ENCODE results near the gene LDLRAD3. TPM values are rescaled to one million over a fixed set of nuclear protein-coding genes. Genes with fewer than 3 reads are reported as not detected.

LDLRAD3 gene
- total RNA-seq, 4 donors from 2014 or later = 0.37 to 43.2 (median 3.7) TPM

- Histone ChIP-seq H3K27me3 (no peaks in the 10 kb centered on the region), H3K27ac (no peak overlapping the region), H3K4me1 (no peaks in the 10 kb centered on the region), H3K4me3 (no peak overlapping the region), H3K36me3 (no peaks in the 10 kb centered on the region), H3K9me3 (no peaks in the 10 kb centered on the region)
- 46 to 50% methylated on average over 1 of the region's 1 CpG for WGBS, 2 donors (ENCODE audit: low coverage in 1 of 2)
- in situ Hi-C loops (cut with MboI; ENCODE audit: low pct_ligation_motif_present in 1 of 4, low pct_unique_long_range_greater_than_20kb in 1 of 4, low sequenced_read_pairs in 3 of 4) = loop anchor here in 1 of 4 donors (25.0 kb wide), 1 partner anchor 231 kb away; no protein-coding TSS in a partner anchor
- TF ChIP-seq CTCF (IDR thresholded peaks at IDR 0.05) = no peak
- TF ChIP-seq POLR2AphosphoS5 (IDR thresholded peaks at IDR 0.05) = no peak
- intact Hi-C loops (cut with DNase I; ENCODE audit: low total_unique reads) = no loop called here
- no peak for DNase-seq
Observed at GRCh38 chr11:36030731-36031281, 86.9 kb downstream of the LDLRAD3 start.

GRCh38 chr11:36033082-36033751 lies 89.4 kb downstream of the LDLRAD3 start:
- WGBS, 2 donors (ENCODE audit: low coverage in 1 of 2) = 77 to 94% methylated on average over 3 to 9 of the region's 9 CpGs
- in situ Hi-C loops (cut with MboI; ENCODE audit: low pct_ligation_motif_present in 1 of 4, low pct_unique_long_range_greater_than_20kb in 1 of 4, low sequenced_read_pairs in 3 of 4) (loop anchor here in 1 of 4 donors (25.0 kb wide), 1 partner anchor 229 kb away; no protein-coding TSS in a partner anchor), intact Hi-C loops (cut with DNase I; ENCODE audit: low total_unique reads) (no loop called here)
- Histone ChIP-seq H3K9me3 (no peaks in the 10 kb centered on the region), H3K27ac (no peak overlapping the region), H3K4me3 (no peak overlapping the region), H3K27me3 (no peaks in the 10 kb centered on the region), H3K4me1 (no peaks in the 10 kb centered on the region), H3K36me3 (no peaks in the 10 kb centered on the region)
- DNase-seq = no peak
- no peak for TF ChIP-seq POLR2A (IDR thresholded peaks at IDR 0.05)
- TF ChIP-seq EP300 (IDR thresholded peaks at IDR 0.05; ENCODE audit: low read depth) = no peak
- TF ChIP-seq CTCF (IDR thresholded peaks at IDR 0.05) = no peak
- no peak for TF ChIP-seq POLR2AphosphoS5 (IDR thresholded peaks at IDR 0.05)

GRCh38 chr11:36033936-36034335 lies 90.1 kb downstream of the LDLRAD3 start:
- DNase-seq = no peak
- Histone ChIP-seq H3K27me3 (no peaks in the 10 kb centered on the region), H3K27ac (no peak overlapping the region), H3K36me3 (no peaks in the 10 kb centered on the region), H3K4me1 (no peaks in the 10 kb centered on the region), H3K9me3 (no peaks in the 10 kb centered on the region), H3K4me3 (no peak overlapping the region)
- TF ChIP-seq EP300 (IDR thresholded peaks at IDR 0.05; ENCODE audit: low read depth) = no peak
- no peak for TF ChIP-seq POLR2A (IDR thresholded peaks at IDR 0.05)
- no peak for TF ChIP-seq POLR2AphosphoS5 (IDR thresholded peaks at IDR 0.05)
- no peak for TF ChIP-seq CTCF (IDR thresholded peaks at IDR 0.05)
- intact Hi-C loops (cut with DNase I; ENCODE audit: low total_unique reads) = no loop called here
- 73 to 90% methylated on average over 2 of the region's 2 CpGs for WGBS, 2 donors (ENCODE audit: low coverage in 1 of 2)
- in situ Hi-C loops (cut with MboI; ENCODE audit: low pct_ligation_motif_present in 1 of 4, low pct_unique_long_range_greater_than_20kb in 1 of 4, low sequenced_read_pairs in 3 of 4) = loop anchor here in 1 of 4 donors (25.0 kb wide), 1 partner anchor 228 kb away; no protein-coding TSS in a partner anchor

- H3K36me3 ChIP-seq = no peaks in the 10 kb centered on the region
- H3K27me3 ChIP-seq = no peaks in the 10 kb centered on the region
- H3K4me1 ChIP-seq = no peaks in the 10 kb centered on the region
- in situ Hi-C loops (cut with MboI; ENCODE audit: low pct_ligation_motif_present in 1 of 4, low pct_unique_long_range_greater_than_20kb in 1 of 4, low sequenced_read_pairs in 3 of 4) = loop anchor here in 1 of 4 donors (25.0 kb wide), 1 partner anchor 228 kb away; no protein-coding TSS in a partner anchor
- no peak overlapping the region for H3K27ac ChIP-seq
- TF ChIP-seq POLR2A (IDR thresholded peaks at IDR 0.05) (no peak), EP300 (IDR thresholded peaks at IDR 0.05; ENCODE audit: low read depth) (no peak), CTCF (IDR thresholded peaks at IDR 0.05) (no peak)
- intact Hi-C loops (cut with DNase I; ENCODE audit: low total_unique reads) = no loop called here
- no peak for DNase-seq
- 85 to 86% methylated on average over 4 to 11 of the region's 11 CpGs for WGBS, 2 donors (ENCODE audit: low coverage in 1 of 2)
- no peaks in the 10 kb centered on the region for H3K9me3 ChIP-seq
- no peak overlapping the region for H3K4me3 ChIP-seq
Observed at GRCh38 chr11:36034551-36035331, 90.9 kb downstream of the LDLRAD3 start.
